Glomerular visceral epithelial cell (primary cell): ENCODE results near the gene OR51B5.
"Not testable (repeated sequence)": the region's sequence is repeated elsewhere in the genome, so short reads cannot be mapped to it uniquely, and the experiment has no call there.

Source experiments
- DNase-seq: peaks from one replicate; pipeline ENCODE4 v3.0.0-alpha.2; 2016; ENCODE audit errors: extremely low spot score

OR51B5 gene

DNA sequence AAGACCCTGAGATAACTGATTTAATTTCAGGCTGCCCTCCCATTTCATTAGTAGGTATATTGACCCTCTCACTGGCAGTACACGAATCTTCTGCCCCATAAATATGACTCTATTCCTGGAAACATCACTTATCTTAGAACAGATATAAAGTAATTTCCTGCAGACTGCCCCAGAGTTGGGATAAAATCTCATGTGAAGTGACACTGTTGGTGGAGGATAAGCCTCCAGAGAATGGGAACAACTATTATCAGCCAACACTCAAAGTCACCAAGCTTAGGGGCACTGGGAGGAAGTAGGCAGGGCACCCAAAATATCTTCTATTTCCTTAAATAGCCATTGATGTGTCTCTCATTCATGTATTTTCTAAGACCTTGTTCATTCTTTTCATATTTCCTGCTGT, 8.2 kb downstream of the OR51B5 start:
- DNase-seq = no peak

GRCh38 chr11:5324197-5324596, 19.1 kb downstream of the OR51B5 start, which contains the start of gene OR51B2:
Gene OR51B2, minus strand, starts transcription at chr11:5324297. Its CDS starts 0 bp downstream, at chr11:5324297.
- no peak for DNase-seq

- no peak for DNase-seq
These were observed 26.0 kb downstream of the OR51B5 start for GRCh38 chr11:5317292-5317691.

GRCh38 chr11:5313326-5314023, 29.8 kb downstream of the OR51B5 start:
- DNase-seq = not testable (repeated sequence)

- DNase-seq = no peak
These were observed 32.9 kb downstream of the OR51B5 start for GRCh38 chr11:5310423-5310822.

GRCh38 chr11:5307256-5308019, 35.9 kb downstream of the OR51B5 start:
- DNase-seq = no peak

DNA sequence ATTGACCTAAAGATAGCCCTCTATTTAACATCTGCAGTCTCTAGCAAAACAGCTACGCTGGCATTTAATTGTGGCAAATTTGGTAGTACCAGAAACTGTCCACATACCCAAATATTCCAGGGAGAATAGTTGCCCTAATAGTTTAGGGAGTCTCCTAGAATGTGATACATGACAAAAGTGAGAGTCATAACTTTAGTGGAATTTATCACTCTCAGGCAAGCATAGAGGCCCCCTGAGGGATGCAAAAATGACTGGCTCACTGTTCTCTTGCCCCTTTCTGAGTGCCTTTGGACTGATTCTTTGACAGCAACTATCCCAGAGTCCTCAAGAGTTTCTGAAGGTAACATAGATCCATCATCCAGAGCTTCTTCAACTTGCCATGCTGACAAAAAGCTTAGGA, 39.3 kb downstream of the OR51B5 start:
- DNase-seq = no peak

DNA sequence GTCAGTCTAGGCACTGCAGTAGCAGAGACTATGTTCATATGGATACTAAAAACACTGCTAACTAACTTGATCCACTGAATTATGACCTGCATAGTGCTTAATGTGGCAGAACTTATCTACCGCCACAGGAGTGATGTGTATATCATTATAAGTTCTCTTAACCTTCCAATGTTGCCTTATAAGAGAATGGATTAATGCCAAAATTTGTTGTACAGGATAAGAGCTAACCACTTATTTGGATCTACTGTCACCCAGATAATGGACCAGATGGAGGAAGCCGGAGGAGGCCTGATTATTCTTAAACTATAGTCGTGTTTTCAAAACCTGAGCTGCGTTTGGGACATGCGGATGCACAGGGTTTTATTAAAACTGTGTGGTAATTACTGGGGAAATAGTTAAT, 39.7 kb downstream of the OR51B5 start:
- DNase-seq = no peak

DNA sequence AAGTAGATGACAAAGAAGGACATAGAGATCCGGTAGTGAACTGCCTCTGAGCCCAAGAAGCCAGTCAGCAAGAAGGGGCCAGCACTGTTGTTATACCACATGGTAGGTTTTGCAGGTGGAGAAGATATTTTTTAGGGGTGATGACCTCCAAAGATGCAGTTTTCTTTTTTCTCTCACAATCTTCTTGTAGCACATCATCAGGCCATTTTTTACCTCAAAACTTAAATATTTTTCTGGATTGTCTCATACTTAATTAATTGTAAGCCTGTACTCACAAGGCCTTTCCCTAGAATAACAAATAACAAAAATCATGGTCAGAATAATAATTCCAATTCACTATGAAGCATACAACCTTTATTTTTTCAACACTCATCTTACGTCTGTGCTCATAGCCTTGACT, 41.5 kb downstream of the OR51B5 start, which contains the start of gene OR51B4:
Gene OR51B4, minus strand, starts transcription at position 101 of the 400 bp plus-strand sequence. Its CDS starts 0 bp downstream, at position 101.
- DNase-seq = no peak

- DNase-seq = no peak
These were observed 43.1 kb downstream of the OR51B5 start for GRCh38 chr11:5300251-5300650.

DNA sequence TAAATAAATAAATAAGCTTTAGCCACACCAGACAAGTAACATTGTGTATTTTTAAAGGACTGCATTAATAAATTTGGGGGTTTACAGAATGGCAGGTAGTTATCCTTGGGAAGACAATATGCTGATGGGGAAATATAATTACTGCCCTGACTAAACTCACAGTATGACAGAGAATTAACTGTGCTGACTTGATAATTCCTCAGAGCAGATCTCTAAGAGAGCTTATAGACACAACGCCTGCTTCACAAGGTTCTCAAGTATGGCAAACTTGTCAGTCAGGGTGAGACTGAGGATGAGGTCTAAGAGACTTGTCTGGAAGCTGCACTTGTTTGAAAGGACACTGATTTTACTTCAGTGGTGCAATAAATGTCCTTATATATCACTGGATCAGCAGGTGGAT, 44.9 kb downstream of the OR51B5 start:
- no peak for DNase-seq

DNA sequence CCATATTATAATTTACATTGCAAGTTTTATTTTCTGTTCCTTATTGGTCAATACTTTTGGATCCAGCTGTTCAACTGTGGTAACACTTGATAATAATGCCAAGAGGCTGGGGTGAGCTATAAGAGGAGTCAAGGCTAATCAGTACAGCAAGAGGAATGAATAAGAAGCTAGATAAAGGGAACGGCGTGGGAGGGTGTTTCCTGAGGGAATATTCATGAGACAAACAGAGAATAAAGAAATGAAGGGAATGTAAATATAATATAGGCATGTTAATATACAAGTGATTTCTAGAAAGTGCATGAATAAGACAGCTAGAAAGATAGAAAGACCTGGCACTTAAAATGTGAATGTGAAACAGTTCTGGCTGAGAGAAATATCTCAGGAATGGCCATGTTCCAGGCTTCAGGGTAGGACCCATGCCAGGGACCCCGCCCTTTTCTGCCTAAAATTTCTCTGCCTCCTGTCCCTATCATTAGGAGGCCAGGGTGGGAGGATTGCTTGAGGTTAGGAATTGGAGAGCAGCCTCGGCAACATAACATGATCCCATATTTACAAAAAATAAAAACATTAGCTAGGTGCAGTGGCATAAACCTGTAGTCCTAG, 45.5 kb downstream of the OR51B5 start:
- no peak for DNase-seq

GRCh38 chr11:5294342-5294995, 48.9 kb downstream of the OR51B5 start:
- not testable (repeated sequence) for DNase-seq

GRCh38 chr11:5293028-5293427, 50.3 kb downstream of the OR51B5 start:
- DNase-seq = no peak
